ENCODE results near the gene FLVCR2.
"Not testable (repeated sequence)": the region's sequence is repeated elsewhere in the genome, so short reads cannot be mapped to it uniquely, and the experiment has no call there.

Gene FLVCR2

DNA sequence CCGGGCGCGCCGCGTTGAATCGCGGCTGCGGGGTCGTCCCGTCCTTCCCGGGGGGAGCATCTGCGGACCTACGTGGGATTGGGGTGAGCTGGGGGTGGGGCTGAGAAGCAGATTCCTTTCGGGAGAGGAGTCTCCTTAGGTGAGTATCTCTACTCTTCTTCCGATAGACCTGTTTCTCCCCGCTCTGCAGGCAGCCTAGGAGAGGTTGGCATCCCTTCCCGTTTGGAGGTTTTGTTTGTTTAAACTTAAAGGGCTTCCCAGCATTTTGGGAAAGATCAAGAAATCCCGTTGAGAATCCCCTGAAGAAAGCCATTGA lies 83.0 kb downstream of the FLVCR2 start:
- DNase-seq (ENCODE audit: low read depth, low spot score) = no peak

DNA sequence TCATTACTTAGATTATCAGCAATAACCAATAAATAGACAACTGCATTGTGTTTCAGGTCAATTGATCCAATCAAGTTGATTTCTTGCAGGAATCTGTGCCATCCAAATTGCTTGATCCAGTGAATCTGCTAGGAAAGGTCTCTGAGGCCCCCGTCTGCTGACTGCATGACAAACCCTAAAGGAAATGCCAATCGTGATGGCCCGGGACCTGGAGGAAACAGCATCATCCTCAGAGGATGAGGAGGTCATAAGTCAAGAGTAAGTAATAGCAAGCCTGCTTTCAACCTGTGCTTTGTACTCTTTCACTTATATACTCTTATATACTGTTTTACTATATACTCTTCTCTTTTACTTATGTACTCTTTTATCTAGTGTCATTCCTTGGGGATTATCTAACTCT lies 84.5 kb downstream of the FLVCR2 start:
- no peak for DNase-seq (ENCODE audit: low read depth, low spot score)

- no peak for DNase-seq (ENCODE audit: low read depth, low spot score)
Measured at GRCh38 chr14:75667099-75667765, 88.8 kb downstream of the FLVCR2 start.

GRCh38 chr14:75672605-75673192 lies 94.3 kb downstream of the FLVCR2 start:
- no peak for DNase-seq (ENCODE audit: low read depth, low spot score)

GRCh38 chr14:75673345-75674035 lies 95.1 kb downstream of the FLVCR2 start:
- DNase-seq (ENCODE audit: low read depth, low spot score) = no peak

DNA sequence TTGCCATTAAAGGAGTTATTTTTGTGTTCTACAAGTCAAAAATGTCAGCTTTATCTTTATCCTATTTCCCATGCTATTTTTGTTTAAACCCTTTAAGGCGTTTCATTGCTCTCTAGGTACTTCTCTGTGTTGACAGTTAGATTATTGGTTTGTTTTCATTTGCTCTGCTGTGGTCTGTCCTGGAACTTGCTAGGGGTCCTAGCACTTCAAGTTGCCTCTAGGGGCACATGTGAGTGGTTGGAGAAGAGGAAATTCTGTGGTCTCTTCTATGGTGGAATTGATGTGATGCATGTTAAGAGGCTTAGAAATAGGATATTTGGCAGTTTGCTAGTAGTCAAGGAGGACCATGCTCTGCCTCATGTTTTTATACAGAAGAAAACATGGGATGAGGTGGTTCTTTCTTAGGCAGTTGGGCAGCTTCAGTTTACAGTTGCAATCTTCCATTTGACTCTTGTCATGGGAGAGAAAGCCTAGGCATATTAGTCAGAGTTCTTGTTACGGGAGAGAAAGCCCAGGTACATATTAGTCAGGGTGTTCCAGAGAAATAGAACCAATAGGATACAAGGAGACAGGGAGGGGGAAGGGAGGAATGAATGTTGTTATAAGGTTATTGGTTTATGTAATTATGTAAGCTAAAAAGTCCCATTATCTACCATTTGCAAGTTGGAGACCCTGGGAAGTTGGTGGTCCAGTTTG lies 97.0 kb downstream of the FLVCR2 start:
- DNase-seq (ENCODE audit: low read depth, low spot score) = no peak

DNA sequence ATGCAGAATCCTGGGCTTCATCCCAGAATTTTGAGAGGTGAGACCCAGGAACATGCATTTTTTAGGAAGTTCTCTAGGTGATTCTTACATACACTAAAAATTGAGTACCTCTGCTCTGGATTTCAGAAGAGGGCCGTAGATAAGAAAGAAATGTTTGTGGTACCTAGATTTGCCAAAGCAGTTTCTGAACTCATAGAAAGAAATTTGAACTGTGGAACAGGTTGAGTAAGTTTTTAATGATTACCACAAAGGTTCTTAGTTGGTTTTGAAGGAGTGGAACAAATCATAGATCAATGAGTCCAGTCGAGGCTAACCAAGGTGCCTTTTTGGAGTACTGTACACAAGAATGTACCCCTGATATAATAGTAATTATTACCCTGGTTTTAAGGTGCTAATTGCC lies 107.5 kb downstream of the FLVCR2 start:
- no peak for DNase-seq (ENCODE audit: low read depth, low spot score)

DNA sequence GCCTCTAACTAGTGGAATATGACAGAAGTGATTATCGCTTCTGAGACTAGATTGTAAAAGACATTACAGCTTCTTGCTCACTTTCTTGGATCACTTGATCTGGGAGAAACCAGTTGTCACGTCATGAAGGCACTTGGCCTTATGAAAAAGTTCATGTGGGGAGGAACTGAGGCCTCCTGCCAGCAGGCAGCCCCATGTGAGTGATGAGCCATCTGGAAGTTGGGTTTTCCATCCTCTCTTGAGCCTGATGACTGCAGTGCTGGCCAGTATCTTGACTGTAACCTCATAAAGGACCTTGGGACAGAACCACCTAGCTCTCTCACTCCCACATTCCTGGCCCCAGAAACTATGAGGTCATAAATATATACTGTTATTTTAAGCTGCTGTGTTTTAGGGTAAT lies 110.6 kb downstream of the FLVCR2 start:
- DNase-seq (ENCODE audit: low read depth, low spot score) = no peak

- no peak for DNase-seq (ENCODE audit: low read depth, low spot score)
Measured at GRCh38 chr14:75690010-75690409, 111.6 kb downstream of the FLVCR2 start.

GRCh38 chr14:75695025-75695424 lies 116.6 kb downstream of the FLVCR2 start:
- DNase-seq (ENCODE audit: low read depth, low spot score) = not testable (repeated sequence)

GRCh38 chr14:75697386-75697785 lies 119.0 kb downstream of the FLVCR2 start:
- no peak for DNase-seq (ENCODE audit: low read depth, low spot score)
